ENCODE data around the gene IGFBP7.

DNA sequence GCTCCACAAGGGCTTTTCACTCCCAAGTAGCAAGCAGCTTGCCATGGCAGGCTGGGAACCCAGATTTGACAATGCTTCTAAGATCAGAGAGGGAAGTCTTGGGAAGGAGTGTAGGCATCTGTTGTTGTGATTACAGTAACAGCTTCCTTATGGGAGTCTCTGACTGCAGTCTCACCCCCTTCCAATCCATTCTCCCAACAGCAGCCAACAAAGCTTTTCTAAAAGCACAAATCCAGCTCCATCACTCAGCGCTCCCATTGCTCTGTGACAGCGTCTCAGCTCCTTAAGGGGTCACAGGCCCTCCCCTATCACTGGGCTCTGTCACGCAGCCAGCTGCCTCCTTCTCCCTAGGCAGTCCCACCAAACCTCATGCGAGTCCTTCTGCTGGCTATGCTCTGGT lies 7.1 kb downstream of the IGFBP7 start:
- TF ChIP-seq POLR2A (IDR thresholded peaks at IDR 0.05; ENCODE audit: low read length) (no peak), GATA1 (IDR thresholded peaks at IDR 0.05; ENCODE audit: low read depth, low read length) (no peak)

Data from erythroblast (primary cell).